ENCODE data around the gene DNAJB1. TPM values are rescaled to one million over a fixed set of nuclear protein-coding genes. Genes with fewer than 3 reads are reported as not detected.
A peak's percentile ranks its signal among the peaks of the same experiment; 100 is the strongest.
"Not testable (repeated sequence)": the region's sequence is repeated elsewhere in the genome, so short reads cannot be mapped to it uniquely, and the experiment has no call there.

DNAJB1 gene
- total and polyA plus RNA-seq, 5 experiments from 2014 or later: 165 to 348 (median 205) TPM

DNA sequence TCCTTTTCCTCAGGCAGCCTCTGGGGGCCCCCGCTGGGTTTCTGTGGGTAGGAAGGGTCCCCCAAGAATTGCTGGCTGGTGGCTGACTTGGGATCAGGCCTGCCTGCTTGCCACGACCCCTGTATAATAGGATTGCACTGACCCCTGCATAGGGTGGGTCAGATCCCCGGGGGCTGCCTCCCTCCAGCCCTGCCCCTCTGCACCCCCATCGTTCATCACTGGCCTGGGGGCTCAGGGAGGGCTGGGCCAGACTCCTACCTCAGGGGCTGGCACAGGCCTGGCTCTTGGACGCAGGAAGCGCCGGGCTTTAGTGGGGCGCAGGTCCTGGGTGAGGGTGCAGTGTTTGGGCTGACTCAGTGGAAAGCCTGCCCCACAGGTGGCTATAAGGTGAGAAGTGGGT is 43.1 kb upstream of the DNAJB1 start:
- no peaks in the 10 kb centered on the region for H3K9me3 Mint-ChIP-seq
- peaks cover 0 to 31% (median 2%) of the 10 kb centered on the region in 3 donors for H3K36me3 Mint-ChIP-seq
- no peak overlapping the region for H3K4me3 Mint-ChIP-seq
- H3K27me3 Mint-ChIP-seq: no peaks in the 10 kb centered on the region
- peak overlapping the region in 1 of 10 donors; percentile 23 for H3K27ac Mint-ChIP-seq
- no peak for ATAC-seq
- no peak for DNase-seq
- POLR2A ChIA-PET: no interaction called here
- H3K4me1 Mint-ChIP-seq: peaks cover 20 to 52% (median 27%) of the 10 kb centered on the region in 4 donors

DNA sequence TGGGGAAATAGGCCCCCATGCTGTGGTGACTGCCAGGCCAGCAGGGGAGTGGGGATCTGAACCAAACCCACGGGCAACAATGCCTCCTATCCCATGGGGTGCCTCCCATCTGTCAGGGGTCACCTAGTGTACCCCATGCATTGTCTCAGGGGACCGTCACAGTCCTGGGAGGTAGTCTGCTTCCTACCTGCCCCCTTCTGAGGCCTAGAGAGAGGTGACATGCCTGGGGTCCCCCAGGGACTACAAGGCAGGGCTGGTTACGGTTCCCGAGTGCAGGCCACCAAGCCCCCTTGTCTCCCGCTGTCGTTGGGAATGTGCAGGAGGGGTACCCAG is 42.5 kb upstream of the DNAJB1 start:
- no peaks in the 10 kb centered on the region for H3K27me3 Mint-ChIP-seq
- POLR2A ChIA-PET: interaction anchor here (1.0 to 1.7 kb wide), 3 partner anchors 8 to 11 kb away, joined by 3 to 6 read pairs (median 3); partner anchors contain the start of gene NDUFB7
- no peaks in the 10 kb centered on the region for H3K9me3 Mint-ChIP-seq
- peaks cover 0 to 27% (median 2%) of the 10 kb centered on the region in 3 donors for H3K36me3 Mint-ChIP-seq
- ATAC-seq (no peak), DNase-seq (no peak)
- peak overlapping the region in 2 of 10 donors; percentile 18 to 47 for H3K4me3 Mint-ChIP-seq
- peaks cover 22 to 56% (median 32%) of the 10 kb centered on the region in 4 donors for H3K4me1 Mint-ChIP-seq
- peak overlapping the region in 4 of 10 donors; percentile 23 to 83 (median 69) for H3K27ac Mint-ChIP-seq

DNA sequence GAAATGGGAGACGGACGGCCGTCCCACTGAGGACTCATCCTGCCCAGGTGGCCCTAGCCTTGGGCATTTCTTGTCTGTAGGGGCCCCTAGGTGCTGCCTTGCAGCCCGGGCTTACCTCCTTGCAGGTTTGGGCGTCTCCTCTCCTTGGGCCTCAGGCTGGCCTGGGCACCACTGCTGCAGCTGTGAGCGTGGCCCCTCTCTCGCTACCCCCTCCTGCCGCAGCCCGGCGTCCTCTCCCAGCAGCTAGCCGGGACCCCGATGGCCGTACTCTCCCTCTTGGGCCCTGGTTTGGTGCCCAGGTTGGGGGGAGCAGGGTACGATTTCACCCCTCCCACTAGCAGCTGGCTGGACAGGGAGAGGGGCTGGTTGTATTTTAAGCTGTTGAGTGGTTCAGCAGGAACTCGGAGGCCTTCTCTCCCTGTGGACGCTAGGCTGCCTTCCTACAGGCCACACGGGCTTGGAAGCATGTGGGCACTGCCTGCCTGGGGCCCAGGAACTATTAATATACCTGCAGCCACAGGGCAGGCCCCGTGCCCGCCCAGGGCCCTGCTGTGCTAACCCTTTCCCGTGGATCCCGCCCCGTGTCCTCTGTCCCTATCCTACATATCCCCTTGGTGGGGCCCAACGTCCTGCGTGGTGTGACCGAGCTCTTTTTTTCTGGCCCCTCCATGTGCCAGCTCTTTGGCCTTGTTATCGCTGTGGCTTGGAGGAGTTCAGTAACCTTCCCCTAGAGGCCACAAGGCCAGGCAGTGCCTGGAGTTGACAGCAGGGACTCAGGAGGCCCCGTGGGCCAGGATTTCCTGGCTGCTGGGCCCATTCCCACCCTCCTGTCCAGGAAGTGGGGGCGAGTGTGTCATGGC is 41.9 kb upstream of the DNAJB1 start:
- Mint-ChIP-seq H3K4me3 (peak overlapping the region in 3 of 10 donors; percentile 18 to 47 (median 34)), H3K27ac (peak overlapping the region in 7 of 10 donors; percentile 23 to 89 (median 60)), H3K36me3 (peaks cover 0 to 23% (median 2%) of the 10 kb centered on the region in 3 donors), H3K4me1 (peaks cover 23 to 56% (median 34%) of the 10 kb centered on the region in 4 donors), H3K9me3 (no peaks in the 10 kb centered on the region), H3K27me3 (no peaks in the 10 kb centered on the region)
- DNase-seq (no peak), ATAC-seq (no peak)
- POLR2A ChIA-PET: interaction anchor here (0.6 to 1.7 kb wide), 7 partner anchors 8 to 83 kb away, joined by 3 to 7 read pairs (median 3); partner anchors contain the start of gene NDUFB7

DNA sequence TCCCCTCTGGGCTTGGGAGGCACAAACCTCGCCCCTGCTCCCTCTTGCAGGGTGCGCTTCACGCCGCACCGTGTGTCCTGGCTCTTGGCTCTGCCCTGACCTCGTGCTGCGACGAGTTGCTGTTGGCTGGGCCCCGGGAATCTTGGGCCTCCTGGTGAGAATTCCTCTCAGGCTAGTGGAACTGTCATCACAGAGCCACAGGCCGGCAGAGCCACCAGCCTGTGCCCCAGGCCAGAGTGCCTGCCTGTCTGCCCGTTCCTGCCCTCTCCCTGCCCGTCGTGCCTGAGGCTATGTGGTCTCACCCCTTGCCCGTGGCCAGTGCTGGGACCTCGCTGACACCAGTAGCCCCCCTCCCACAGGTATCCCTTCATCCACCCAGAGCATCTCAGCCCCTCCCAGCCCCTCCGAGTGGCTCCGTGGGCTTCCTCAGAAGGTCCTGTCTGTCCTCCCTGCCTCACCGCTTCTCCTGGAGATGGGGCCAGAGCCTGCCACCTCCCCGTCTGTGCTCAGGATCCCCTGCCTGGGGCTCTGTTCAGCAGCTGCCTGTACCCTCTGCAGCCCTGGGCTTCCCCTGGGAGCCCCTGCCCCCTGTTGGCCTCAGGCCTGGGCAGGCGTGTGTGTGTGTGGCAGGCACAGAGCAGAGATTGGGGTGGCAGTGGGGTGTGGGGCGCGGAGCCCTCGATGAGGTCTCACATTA is 40.3 kb upstream of the DNAJB1 start:
- peak overlapping the region in 1 of 10 donors; percentile 45 for H3K4me3 Mint-ChIP-seq
- H3K4me1 Mint-ChIP-seq: peaks cover 24 to 62% (median 42%) of the 10 kb centered on the region in 4 donors
- ATAC-seq: no peak
- peak overlapping the region in 1 of 10 donors; percentile 29 for H3K27ac Mint-ChIP-seq
- H3K9me3 Mint-ChIP-seq: no peaks in the 10 kb centered on the region
- no peaks in the 10 kb centered on the region for H3K27me3 Mint-ChIP-seq
- POLR2A ChIA-PET: interaction anchor here (1.5 kb wide), 1 partner anchor 43 kb away, joined by 6 read pairs; no protein-coding TSS in a partner anchor
- no peak for DNase-seq
- peaks cover 0 to 13% (median 0%) of the 10 kb centered on the region in 3 donors for H3K36me3 Mint-ChIP-seq

DNA sequence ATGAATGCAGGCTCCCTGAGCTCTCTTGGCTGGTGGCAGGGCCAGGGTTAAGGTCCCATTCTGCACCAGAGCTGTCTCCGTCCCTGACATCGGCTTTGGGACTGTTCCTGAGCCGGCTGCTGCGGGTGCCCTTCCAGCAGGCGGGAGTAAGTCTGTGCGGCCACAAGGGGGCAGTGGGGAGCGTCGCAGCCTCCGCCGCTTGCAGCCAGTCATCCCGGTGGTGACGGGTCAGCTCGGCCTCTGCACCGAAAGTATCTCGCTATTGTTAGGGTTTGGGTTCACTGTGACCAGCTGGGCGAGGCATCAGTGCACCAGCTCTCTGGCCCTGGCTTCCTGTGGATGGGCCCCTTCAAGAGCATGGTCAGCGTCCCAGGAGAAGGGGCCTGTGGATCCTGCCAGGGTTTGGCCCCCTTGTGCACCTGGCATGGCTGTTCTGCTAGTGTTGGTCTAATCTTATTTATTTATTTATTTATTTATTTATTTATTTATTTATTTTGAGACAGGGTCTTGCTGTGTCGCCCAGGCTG is 38.5 kb upstream of the DNAJB1 start:
- peak overlapping the region; percentile 67 to 92 (median 85) for H3K27ac Mint-ChIP-seq
- H3K36me3 Mint-ChIP-seq: peaks cover 0 to 4% (median 0%) of the 10 kb centered on the region in 3 donors
- H3K4me3 Mint-ChIP-seq: peak overlapping the region; percentile 41 to 79 (median 68)

DNA sequence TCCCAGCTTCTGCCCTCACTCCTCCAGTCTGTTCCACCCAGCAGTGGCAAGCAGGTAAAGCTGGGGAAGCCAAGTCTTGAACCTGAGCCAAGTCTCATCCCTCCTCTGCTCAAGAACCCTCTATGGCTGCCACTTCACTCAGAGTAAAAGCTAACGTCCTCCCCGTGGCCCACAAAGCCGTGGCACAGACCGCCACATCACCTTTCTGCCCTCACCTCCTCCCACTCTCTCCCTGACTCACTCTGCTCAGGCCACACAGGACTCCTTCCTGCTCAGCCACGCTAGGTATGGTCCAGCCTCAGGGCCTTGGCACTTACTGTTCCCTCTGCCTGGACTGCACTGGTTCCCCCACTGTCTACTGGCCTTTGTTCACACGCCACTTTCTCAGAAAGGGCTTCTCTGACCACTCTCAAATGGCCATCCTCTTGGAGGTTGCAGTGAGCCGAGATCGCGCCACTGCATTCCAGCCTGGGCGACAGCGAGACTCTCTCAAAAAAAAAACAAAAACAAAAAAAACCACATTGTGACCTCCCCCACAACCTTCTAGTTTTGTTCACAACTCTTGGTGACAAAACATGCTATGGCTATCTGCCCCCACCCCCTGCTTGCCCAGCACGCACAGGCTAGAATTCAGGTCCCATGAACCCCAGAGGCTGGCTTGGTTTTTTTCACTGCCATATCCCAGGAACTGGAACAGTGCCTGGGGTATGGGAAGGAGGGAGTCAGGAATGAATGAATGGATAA is 37.9 kb upstream of the DNAJB1 start:
- peaks cover 0 to 4% (median 0%) of the 10 kb centered on the region in 3 donors for H3K36me3 Mint-ChIP-seq
- H3K9me3 Mint-ChIP-seq: no peaks in the 10 kb centered on the region
- H3K4me3 Mint-ChIP-seq: peak overlapping the region; percentile 3 to 79 (median 68)
- peaks cover 30 to 77% (median 57%) of the 10 kb centered on the region in 4 donors for H3K4me1 Mint-ChIP-seq
- DNase-seq (no peak), ATAC-seq (no peak)
- POLR2A ChIA-PET: interaction anchor here (0.9 to 9.1 kb wide), 11 partner anchors 8 to 49 kb away, joined by 3 to 97 read pairs (median 4); partner anchors contain the start of genes DNAJB1, NDUFB7 and TECR
- peak overlapping the region; percentile 69 to 92 (median 87) for H3K27ac Mint-ChIP-seq
- H3K27me3 Mint-ChIP-seq: no peaks in the 10 kb centered on the region

More for the DNA sequence above, 38.5 kb upstream of the DNAJB1 start:
- DNase-seq: peak; percentile 41 to 78 (median 64)
- POLR2A ChIA-PET: interaction anchor here (0.9 to 9.1 kb wide), 11 partner anchors 9 to 50 kb away, joined by 3 to 97 read pairs (median 6); partner anchors contain the start of genes DNAJB1, NDUFB7 and TECR
- H3K4me1 Mint-ChIP-seq: peaks cover 26 to 73% (median 52%) of the 10 kb centered on the region in 4 donors
- no peaks in the 10 kb centered on the region for H3K9me3 Mint-ChIP-seq
- peak; percentile 78 to 81 for ATAC-seq
- H3K27me3 Mint-ChIP-seq: no peaks in the 10 kb centered on the region

DNA sequence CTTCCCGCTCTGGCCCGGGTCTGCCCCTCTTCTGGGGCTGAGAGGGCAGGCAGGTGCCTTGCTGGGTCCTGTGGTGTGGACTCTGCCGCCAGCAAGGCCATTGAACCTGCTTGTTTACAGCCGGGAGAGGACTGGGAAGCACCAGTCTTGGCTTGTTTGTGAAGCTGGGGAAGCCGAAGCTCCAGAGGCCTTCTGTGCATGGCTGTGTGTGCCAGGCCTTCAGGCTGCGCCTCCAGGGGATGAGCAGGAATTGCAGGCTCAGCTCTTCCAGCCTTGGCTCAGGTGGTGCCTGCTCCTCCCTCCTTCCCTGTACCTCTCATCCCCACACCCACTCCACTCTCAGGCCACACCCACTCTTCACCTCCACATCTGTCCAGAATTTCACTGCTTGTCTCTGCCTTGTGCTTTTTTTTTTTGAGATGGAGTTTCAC is 36.2 kb upstream of the DNAJB1 start:
- Mint-ChIP-seq H3K27ac (peak overlapping the region in 9 of 10 donors; percentile 11 to 94 (median 87)), H3K27me3 (no peaks in the 10 kb centered on the region), H3K9me3 (no peaks in the 10 kb centered on the region), H3K4me3 (peak overlapping the region in 2 of 10 donors; percentile 19 to 26), H3K36me3 (peaks cover 0 to 12% (median 0%) of the 10 kb centered on the region in 3 donors), H3K4me1 (peaks cover 29 to 81% (median 63%) of the 10 kb centered on the region in 4 donors)
- ATAC-seq (no peak), DNase-seq (no peak)
- POLR2A ChIA-PET: interaction anchor here (0.7 to 9.1 kb wide), 5 partner anchors 37 to 966 kb away, joined by 3 to 97 read pairs (median 5); no protein-coding TSS in a partner anchor

DNA sequence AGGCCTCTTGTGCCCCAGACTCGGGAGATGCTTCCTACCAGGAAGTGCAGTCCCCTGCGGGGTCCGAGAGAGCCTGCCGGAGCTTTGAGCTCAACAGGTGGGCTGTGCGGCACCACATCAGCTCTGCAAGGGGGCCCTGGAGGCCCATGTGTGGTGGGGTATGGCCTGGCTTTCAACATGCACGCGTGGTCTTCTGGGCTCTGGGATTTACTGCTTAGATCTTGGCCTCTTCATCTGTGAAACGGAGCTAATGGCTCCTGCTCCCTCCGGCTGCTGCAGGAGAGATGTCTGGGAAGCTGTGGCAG is 35.7 kb upstream of the DNAJB1 start:
- Mint-ChIP-seq H3K36me3 (peaks cover 0 to 17% (median under 1%) of the 10 kb centered on the region in 3 donors), H3K27me3 (no peaks in the 10 kb centered on the region), H3K4me1 (peaks cover 29 to 76% (median 61%) of the 10 kb centered on the region in 4 donors), H3K4me3 (peak overlapping the region in 5 of 10 donors; percentile 18 to 56 (median 30)), H3K27ac (peak overlapping the region; percentile 21 to 94 (median 82)), H3K9me3 (no peaks in the 10 kb centered on the region)
- no peak for DNase-seq
- POLR2A ChIA-PET: interaction anchor here (0.8 to 9.1 kb wide), 3 partner anchors 36 to 76 kb away, joined by 5 to 97 read pairs (median 7); no protein-coding TSS in a partner anchor
- no peak for ATAC-seq

DNA sequence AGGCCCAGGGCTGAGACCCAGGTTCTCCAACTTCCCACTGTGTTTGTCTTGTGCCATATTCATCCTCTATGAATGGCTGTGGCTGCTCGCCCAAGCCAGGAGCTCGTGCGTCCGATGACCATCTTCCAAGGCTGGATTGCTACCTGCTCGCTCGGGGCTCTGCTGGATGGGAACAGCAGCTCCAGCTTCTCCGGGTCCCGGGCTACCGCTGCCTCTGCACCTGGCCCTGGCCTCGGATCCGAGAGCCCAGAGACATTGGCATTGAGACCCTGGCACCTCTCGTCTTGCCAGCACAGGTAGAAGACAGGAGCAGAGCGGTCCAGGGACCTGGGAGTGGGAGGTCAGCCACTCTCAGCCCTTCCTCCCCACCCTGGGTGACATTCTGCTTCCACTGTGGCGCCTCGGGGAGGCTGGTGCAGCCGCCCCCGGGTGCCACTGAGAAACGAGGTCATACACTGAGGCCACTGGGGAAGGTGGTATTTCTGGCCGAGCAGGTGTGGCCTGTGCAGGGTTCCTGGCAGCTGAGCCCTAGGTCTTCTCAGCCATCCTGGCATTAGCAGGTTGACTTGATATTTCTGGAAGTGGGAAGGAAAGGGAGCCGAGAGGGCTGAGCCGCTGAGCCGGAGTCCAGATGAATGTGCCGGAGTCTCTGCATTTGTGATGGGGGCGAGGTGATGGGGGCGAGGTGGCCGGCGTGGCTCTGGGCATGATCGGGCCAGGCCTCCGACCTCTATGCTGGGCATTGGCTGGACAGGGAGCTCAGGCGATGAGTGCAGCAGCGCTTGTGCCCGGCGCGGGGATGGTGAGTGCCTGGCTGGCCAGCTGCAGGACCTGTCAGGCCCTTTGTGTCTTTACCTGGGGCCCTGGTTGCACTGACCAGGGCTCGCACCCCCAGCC is 35.1 kb upstream of the DNAJB1 start:
- Mint-ChIP-seq H3K4me3 (peak overlapping the region in 1 of 10 donors; percentile 70), H3K27me3 (no peaks in the 10 kb centered on the region), H3K27ac (peak overlapping the region; percentile 70 to 96 (median 93)), H3K9me3 (no peaks in the 10 kb centered on the region), H3K4me1 (peaks cover 26 to 71% (median 61%) of the 10 kb centered on the region in 4 donors), H3K36me3 (peaks cover 0 to 23% (median 6%) of the 10 kb centered on the region in 3 donors)
- POLR2A ChIA-PET: interaction anchor here (0.7 to 9.1 kb wide), 5 partner anchors 19 to 75 kb away, joined by 3 to 97 read pairs (median 5); no protein-coding TSS in a partner anchor
- DNase-seq (no peak), ATAC-seq (no peak)

DNA sequence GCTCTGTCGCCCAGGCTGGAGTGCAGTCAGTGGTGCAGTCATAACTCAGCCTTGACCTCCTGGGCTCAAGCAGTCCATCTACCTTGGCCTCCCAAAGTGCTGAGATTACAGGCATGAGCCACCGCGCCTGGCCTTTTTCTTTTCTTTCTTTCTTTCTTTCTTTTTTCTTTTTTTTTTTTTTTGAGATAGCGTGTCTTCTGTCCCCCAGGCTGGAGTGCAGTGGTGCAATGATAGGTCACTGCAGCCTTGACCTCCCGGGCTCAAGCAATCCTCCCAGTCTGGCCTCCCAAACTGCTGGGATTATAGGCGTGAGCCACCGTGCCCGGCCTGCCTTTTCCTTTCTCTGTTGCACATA is 33.8 kb upstream of the DNAJB1 start:
- DNase-seq, H3K27me3 Mint-ChIP-seq, ATAC-seq, H3K9me3 Mint-ChIP-seq: not testable (repeated sequence)
- Mint-ChIP-seq H3K27ac (peak overlapping the region; percentile 83 to 96 (median 94)), H3K4me1 (peaks cover 26 to 64% (median 58%) of the 10 kb centered on the region in 4 donors), H3K4me3 (peak overlapping the region in 7 of 10 donors; percentile 44 to 82 (median 70)), H3K36me3 (peaks cover 0 to 26% (median 7%) of the 10 kb centered on the region in 3 donors)
- POLR2A ChIA-PET: interaction anchor here (0.9 to 9.1 kb wide), 7 partner anchors 8 to 56 kb away, joined by 5 to 97 read pairs (median 8); partner anchors contain the start of genes DNAJB1 and GIPC1

All from naive thymus-derived CD8-positive, alpha-beta T cell (primary cell).